Hippocampal formation (tissue), 2 donors: Measurements from ENCODE around the gene SLC13A5.

ENCODE experiments used
- DNase-seq, 2 donors: peaks; one replicate each; lab custom pipeline; 2025; lab: John Stamatoyannopoulos, UW

SLC13A5 gene

DNA sequence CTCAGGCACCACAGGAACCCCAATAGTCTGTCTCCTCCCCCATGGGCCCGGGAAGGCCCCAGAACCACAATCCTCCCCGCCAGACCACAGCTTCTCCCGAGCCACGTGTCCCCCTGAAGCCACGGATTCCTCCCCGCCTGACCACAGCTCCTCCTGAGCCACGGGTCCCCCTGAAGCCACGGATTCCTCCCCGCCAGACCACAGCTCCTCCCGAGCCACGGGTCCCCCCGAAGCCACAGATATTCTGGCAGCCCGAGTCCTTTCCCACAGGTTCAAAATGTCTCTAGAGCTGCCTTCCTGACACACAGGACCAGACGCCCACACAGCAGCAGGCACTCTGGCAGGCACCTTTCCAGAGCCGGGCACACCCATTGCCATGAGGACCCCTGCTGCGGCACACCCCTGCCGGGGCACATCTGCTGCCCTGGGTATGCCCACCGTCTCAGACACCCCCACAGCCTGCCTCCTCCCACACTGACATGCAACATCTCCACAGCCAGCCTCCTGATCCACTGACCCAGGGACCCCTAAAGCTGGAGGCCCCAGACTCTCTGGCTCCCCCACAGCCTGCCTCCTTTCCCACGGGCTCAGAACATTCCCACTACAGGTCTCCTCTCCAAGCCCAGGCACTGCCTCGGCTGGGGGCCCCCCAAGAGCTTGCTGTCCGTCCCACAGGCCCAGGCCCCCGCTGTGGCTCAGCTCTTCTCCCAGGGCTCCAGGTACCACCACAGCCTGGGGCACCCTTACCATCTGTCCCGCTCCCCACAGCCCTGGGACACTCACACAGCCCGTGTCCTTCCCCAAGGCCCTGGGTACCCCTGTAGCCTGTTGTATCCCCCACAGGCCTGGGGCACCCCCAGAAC is 74.9 kb downstream of the SLC13A5 start:
- no peak for DNase-seq

DNA sequence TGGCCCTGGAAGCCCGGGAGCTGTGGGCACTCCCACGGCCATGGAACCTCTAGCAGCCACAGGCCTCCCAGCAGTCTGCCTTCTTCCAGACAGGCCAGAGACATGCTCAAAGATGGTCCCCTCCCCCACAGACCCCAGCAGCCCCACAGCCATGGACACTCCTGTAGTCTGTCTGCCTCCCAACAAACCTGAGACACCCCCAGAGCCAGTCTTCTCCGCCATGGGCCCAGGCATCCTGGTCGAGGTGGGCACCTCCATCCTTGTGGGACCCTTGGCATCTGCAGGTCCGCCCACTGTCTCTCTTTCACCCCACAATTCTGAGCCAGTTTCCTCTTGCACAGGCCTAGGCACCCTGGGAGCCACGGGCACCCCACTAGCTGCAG is 75.7 kb downstream of the SLC13A5 start:
- no peak for DNase-seq

DNA sequence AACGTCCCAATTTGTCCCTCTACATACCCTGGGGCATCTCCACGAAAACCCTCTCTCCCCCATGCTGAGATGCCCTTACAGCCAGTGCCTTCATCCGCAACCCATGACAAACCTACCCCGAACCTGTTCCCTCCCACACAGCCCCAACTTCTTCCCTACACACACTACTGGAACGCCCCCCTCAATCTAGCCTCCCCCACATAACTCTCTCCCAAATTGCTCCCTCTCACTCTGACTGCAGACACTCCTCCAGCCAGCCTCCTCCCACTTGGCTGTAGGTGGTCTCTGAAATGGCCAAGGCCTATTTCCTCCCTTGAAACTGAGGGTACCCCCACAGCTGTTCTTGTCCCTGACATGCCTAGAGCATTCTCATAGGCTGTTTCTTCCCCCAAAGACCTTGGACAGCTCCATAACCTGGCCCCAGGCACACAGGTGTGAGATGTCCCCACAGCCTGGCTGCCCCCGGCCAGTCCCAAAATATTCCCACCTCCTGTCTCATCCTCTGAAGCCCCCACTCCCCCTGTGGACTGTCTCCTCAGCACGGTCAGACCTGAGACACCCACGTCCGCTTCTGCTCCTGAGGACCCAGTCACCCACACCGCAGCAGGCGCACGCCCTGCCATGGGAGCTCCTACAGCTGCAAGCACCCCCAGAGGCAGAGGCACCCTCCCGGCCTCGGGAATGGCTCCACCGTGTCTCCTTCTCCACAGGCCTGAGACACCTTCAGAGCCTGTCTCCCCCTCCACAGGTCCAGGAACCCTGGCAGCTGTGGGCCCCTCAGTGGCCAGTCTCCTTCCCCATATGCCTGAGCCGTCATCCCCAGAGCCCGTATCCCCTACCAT is 76.3 kb downstream of the SLC13A5 start:
- DNase-seq = no peak

DNA sequence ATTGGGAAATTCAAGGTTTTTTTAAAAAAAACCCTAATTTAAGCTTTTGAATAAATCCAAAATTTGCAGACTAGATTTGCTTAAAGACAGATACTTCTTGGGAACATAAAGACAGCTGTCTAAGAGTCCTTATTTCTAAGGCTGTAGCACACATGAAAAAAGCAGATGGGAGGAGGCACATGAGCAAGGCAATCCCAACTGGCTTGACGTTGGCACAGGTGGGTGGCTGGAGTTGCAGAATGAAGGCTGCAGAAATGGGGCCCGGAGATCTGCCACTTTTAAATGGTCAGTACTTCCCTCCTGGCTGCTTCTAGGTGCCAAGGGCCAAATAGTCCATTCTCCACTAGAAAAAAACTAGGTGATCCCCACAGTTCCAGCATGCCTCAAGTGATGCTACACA is 77.1 kb downstream of the SLC13A5 start:
- DNase-seq = no peak
